Measurements from ENCODE around the gene KLK8. TPM values are rescaled to one million over a fixed set of nuclear protein-coding genes. Genes with fewer than 3 reads are reported as not detected.

Gene KLK8
- total RNA-seq, 2 donors from 2014 or later: not detected

DNA sequence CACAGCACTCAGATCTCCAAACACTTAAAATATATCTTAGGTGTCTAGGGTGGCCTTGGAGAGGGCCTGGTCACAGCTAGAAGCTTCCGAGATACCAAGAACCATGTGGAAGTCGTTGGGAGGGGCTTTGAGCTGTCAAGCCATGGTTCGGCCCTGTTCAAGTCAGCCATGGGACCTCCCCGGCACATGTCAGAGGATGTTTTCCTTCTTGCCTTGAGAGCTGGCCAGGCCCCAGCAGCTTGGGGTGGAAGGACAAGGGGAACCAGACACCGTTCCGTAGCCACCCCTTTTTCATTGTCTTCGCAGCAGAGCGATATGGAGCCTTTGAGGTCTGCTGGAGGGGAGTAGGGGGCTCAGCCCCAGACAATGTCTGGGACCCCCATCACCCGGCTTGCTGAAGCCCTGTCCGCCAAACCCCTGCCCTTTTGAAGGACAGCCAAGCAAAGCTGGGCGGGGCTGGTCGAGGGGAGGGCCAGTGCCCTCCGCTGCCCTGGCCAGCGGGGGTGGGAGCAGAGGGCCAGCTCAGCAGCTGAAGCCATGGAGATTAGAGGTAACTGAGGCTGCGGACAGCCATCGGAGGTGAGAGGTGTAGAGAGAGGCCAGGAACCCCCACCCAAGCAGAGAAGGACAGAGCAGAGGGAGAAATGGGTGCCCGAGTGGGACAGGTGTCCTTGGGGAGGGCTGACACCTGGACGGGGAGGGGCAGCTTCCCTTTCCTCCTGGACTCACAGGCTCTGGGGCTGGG is 24.6 kb upstream of the KLK8 start:
- peaks cover 0 to 3% of the 10 kb centered on the region in 2 donors for H3K4me1 Mint-ChIP-seq (ENCODE audit: low read depth in 2 of 2)
- peaks cover 25 to 29% of the 10 kb centered on the region in 2 donors for H3K27me3 Mint-ChIP-seq
- no peaks in the 10 kb centered on the region for H3K36me3 Mint-ChIP-seq
- H3K9me3 Mint-ChIP-seq: no peaks in the 10 kb centered on the region
- DNase-seq (ENCODE audit: low spot score): no peak
- peak in 1 of 2 donors; percentile 26 for ATAC-seq
- H3K4me3 Mint-ChIP-seq: no peak overlapping the region
- H3K27ac Mint-ChIP-seq: no peak overlapping the region

- DNase-seq (ENCODE audit: low spot score) (no peak), ATAC-seq (no peak)
- peaks cover 24% of the 10 kb centered on the region in 2 donors for H3K27me3 Mint-ChIP-seq
- H3K9me3 Mint-ChIP-seq: no peaks in the 10 kb centered on the region
- H3K4me3 Mint-ChIP-seq: no peak overlapping the region
- no peaks in the 10 kb centered on the region for H3K36me3 Mint-ChIP-seq
- H3K27ac Mint-ChIP-seq: no peak overlapping the region
- H3K4me1 Mint-ChIP-seq (ENCODE audit: low read depth in 2 of 2): peaks cover 0 to 3% of the 10 kb centered on the region in 2 donors
These were observed 24.0 kb upstream of the KLK8 start for GRCh38 chr19:51025401-51025800.

GRCh38 chr19:51024924-51025323 is 23.5 kb upstream of the KLK8 start:
- DNase-seq (ENCODE audit: low spot score): no peak
- ATAC-seq: no peak
- Mint-ChIP-seq H3K4me1 (ENCODE audit: low read depth in 2 of 2) (peaks cover 3 to 6% of the 10 kb centered on the region in 2 donors), H3K9me3 (no peaks in the 10 kb centered on the region), H3K27ac (no peak overlapping the region), H3K36me3 (no peaks in the 10 kb centered on the region), H3K4me3 (no peak overlapping the region), H3K27me3 (peaks cover 25 to 28% of the 10 kb centered on the region in 2 donors)

DNA sequence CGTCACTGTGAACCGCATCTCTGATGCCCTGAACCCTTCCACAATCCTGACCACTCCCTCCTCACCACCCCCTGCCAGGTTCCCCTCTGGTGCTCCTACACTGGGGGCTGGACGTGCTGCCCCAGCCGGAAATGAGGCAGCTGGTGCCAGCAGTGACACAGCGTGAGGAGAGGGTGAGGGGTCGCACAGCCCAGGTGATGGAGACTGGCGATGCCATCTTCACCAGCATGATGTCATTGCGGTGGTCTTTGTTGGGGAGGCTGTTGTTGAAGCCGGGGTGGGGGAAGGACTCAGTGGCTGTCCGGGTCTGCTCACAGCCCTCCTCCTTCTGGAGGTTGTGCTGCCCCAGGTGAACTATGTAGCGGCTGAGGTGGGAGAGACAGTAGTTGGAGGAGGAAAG is 22.5 kb upstream of the KLK8 start:
- Mint-ChIP-seq H3K27me3 (peaks cover 28 to 32% of the 10 kb centered on the region in 2 donors), H3K36me3 (no peaks in the 10 kb centered on the region), H3K4me1 (ENCODE audit: low read depth in 2 of 2) (peaks cover 6 to 8% of the 10 kb centered on the region in 2 donors), H3K4me3 (no peak overlapping the region), H3K9me3 (no peaks in the 10 kb centered on the region), H3K27ac (no peak overlapping the region)
- ATAC-seq (no peak), DNase-seq (ENCODE audit: low spot score) (no peak)

- DNase-seq (ENCODE audit: low spot score) (no peak), ATAC-seq (no peak)
- Mint-ChIP-seq H3K9me3 (no peaks in the 10 kb centered on the region), H3K36me3 (peaks cover 7% of the 10 kb centered on the region), H3K4me3 (no peak overlapping the region), H3K27ac (no peak overlapping the region), H3K27me3 (peaks cover 37 to 43% of the 10 kb centered on the region in 2 donors), H3K4me1 (ENCODE audit: low read depth in 2 of 2) (peaks cover 16 to 17% of the 10 kb centered on the region in 2 donors)
These were observed 21.1 kb upstream of the KLK8 start for GRCh38 chr19:51022526-51022925.

GRCh38 chr19:51020988-51021651 is 19.7 kb upstream of the KLK8 start:
- peaks cover 41% of the 10 kb centered on the region in 2 donors for H3K27me3 Mint-ChIP-seq
- H3K36me3 Mint-ChIP-seq: peaks cover 7% of the 10 kb centered on the region
- DNase-seq (ENCODE audit: low spot score): no peak
- H3K4me3 Mint-ChIP-seq: no peak overlapping the region
- H3K27ac Mint-ChIP-seq: no peak overlapping the region
- no peaks in the 10 kb centered on the region for H3K9me3 Mint-ChIP-seq
- ATAC-seq: no peak
- H3K4me1 Mint-ChIP-seq (ENCODE audit: low read depth in 2 of 2): peaks cover 23 to 24% of the 10 kb centered on the region in 2 donors

DNA sequence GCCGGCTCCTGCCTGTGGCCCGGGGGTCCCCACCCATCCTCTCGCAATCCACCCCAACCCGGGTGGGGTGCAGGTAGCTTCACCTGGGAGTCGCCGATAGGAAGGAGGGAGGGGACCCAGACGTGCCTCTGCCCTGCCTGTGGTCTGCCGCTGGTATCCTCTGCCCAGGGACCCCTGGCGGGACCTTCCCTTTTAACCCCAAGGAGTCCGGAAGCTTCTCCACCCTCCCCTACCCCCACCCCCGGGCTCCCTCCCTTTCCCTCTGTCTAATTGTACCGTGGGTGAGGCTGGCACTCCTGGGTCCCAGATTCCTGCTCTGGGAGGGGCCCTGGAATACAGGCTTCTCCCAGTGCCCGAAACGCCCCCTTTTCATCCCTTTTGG is 18.1 kb upstream of the KLK8 start, which contains the start of gene KLK10:
Gene KLK10 (minus strand): TSS at position 166 of the 382 bp plus-strand sequence. CDS start 579 bp downstream, outside the sequence.
- Mint-ChIP-seq H3K4me3 (peak within 1 kb of the TSS; percentile 65), H3K9me3 (no peaks in the 10 kb centered on the region), H3K4me1 (ENCODE audit: low read depth in 2 of 2) (peaks cover 24 to 26% of the 10 kb centered on the region in 2 donors), H3K27me3 (peaks cover 49 to 54% of the 10 kb centered on the region in 2 donors), H3K36me3 (peaks cover 7% of the 10 kb centered on the region), H3K27ac (no peak within 1 kb of the TSS)
- DNase-seq (ENCODE audit: low spot score) (no peak), ATAC-seq (no peak)

DNA sequence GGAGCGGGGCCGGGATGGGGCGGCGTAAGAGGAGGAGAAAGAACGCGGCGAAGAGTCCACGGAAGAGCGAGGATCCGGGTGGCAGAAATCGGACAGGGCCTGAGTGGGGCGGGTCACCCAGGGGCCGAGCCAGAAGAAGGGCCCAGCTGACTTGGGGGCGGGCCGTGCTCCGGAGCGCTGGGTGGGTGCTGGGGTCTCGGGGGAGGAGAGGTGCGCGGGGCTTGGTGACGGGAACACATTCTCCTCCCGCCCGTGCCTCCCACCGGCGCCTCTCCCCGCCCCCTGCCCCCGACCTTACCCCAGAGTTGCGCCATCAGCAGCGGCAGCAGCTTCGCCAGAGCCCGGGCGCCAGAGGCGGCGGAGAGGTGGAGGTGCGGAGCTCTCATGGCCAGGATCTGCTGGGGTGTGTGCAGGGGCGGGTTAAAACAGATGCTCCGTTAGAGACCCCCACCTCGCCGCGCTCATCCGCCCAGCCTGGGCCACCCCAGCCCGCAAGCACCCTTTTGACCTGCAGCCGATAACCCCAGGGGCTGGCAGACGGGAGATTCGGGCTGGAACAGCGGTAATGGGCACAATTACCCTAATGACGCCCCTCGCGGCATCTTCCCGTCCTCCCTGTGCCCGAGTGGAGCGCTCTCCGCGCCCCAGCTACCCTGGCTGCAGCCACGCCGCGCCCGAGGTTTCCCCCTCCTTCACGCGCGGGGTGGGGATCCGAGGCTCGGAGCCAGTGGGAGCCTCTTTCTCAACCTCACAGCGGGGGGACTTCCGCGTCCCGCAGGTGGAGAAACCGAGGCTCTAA is 17.5 kb upstream of the KLK8 start:
- peak overlapping the region; percentile 65 for H3K4me3 Mint-ChIP-seq
- no peaks in the 10 kb centered on the region for H3K9me3 Mint-ChIP-seq
- peaks cover 24 to 26% of the 10 kb centered on the region in 2 donors for H3K4me1 Mint-ChIP-seq (ENCODE audit: low read depth in 2 of 2)
- H3K36me3 Mint-ChIP-seq: peaks cover 7% of the 10 kb centered on the region
- H3K27me3 Mint-ChIP-seq: peaks cover 53 to 60% of the 10 kb centered on the region in 2 donors
- H3K27ac Mint-ChIP-seq: no peak overlapping the region
- DNase-seq (ENCODE audit: low spot score) (no peak), ATAC-seq (no peak)

GRCh38 chr19:51016798-51017683 is 15.6 kb upstream of the KLK8 start:
- no peak for DNase-seq (ENCODE audit: low spot score)
- no peaks in the 10 kb centered on the region for H3K9me3 Mint-ChIP-seq
- H3K27me3 Mint-ChIP-seq: peaks cover 45 to 55% of the 10 kb centered on the region in 2 donors
- H3K4me1 Mint-ChIP-seq (ENCODE audit: low read depth in 2 of 2): peaks cover 24 to 26% of the 10 kb centered on the region in 2 donors
- no peak overlapping the region for H3K27ac Mint-ChIP-seq
- peak overlapping the region; percentile 65 for H3K4me3 Mint-ChIP-seq
- ATAC-seq: peak; percentile 55 to 61
- peaks cover 7% of the 10 kb centered on the region for H3K36me3 Mint-ChIP-seq

DNA sequence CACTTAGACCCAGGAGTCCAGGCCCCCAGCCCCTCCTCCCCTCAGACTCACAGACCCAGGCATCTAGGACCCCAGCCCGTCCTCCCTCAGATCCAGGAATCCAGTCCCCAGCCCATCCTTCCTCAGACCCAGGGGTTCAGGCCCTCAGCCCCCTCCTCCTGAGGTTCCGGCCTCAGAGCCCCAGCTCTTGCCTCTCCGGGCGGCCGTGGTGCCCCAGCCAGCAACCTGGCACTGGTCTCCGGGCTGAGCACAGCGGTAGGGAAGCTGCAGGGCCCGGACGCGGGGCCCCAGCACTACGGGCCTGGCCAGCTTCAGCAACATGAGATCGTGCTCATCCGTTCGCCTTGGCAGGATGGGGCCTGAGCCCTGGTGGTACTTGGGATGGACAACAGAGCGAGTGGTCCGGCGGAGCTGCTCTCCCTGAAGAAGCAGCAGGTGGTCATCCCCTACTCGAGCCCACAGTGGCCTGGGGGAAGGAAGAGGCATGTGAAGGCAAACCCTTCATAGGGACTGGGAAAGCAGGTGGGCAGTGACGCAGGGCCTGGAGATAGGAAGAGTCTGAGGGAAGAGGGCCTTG is 14.4 kb upstream of the KLK8 start:
- DNase-seq (ENCODE audit: low spot score) (no peak), ATAC-seq (no peak)
- H3K27me3 Mint-ChIP-seq: peaks cover 46 to 58% of the 10 kb centered on the region in 2 donors
- no peaks in the 10 kb centered on the region for H3K9me3 Mint-ChIP-seq
- H3K4me3 Mint-ChIP-seq: no peak overlapping the region
- no peak overlapping the region for H3K27ac Mint-ChIP-seq
- peaks cover 24 to 26% of the 10 kb centered on the region in 2 donors for H3K4me1 Mint-ChIP-seq (ENCODE audit: low read depth in 2 of 2)
- peaks cover 7% of the 10 kb centered on the region for H3K36me3 Mint-ChIP-seq

DNA sequence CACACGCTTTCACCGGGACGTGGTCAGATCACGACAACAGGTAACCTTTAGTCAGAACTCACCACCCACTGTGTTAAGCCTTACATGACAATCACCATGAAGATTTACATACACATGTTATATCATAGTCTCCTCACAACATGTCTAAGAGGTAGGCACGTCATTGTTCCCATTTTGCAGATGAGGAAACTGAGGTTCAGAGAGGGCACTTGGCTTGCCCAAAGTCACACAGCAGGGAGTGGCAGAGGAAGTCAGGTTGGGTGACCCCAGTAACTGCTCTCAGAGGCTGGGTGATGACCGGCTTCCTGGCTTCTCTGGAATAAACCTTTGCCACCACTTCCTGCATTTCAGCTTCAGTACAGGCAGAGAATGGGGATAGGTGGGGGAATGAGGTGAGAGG is 12.8 kb upstream of the KLK8 start:
- ATAC-seq: no peak
- Mint-ChIP-seq H3K27ac (no peak overlapping the region), H3K27me3 (peaks cover 50 to 54% of the 10 kb centered on the region in 2 donors), H3K9me3 (no peaks in the 10 kb centered on the region), H3K36me3 (peaks cover 7% of the 10 kb centered on the region), H3K4me3 (no peak overlapping the region), H3K4me1 (ENCODE audit: low read depth in 2 of 2) (peaks cover 18 to 21% of the 10 kb centered on the region in 2 donors)
- no peak for DNase-seq (ENCODE audit: low spot score)

DNA sequence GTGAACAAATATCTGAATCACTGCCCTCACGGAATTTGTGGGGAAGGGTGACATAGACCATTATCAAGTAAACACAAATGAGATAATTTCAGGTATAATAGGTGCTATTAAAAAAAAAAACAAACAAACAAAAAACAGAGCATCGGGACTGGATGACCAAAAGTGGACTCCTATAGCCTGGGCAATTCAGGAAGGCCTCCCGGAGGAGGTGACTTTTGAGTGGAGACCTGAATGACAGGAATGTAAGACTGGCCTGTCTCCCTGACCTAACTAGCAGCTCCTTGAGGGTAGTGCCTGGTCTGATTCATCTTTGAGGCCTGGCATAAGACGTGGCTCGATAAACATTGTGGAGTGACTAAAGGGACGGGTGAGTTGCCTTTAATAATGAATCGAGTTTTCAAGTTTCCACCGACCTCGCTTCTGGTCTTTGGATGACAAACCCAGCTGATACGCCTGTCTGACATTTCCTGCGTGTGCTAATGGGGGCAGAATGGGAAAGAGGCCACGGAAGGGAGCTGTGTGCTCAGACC is 11.3 kb upstream of the KLK8 start:
- H3K27me3 Mint-ChIP-seq: peaks cover 43 to 46% of the 10 kb centered on the region in 2 donors
- ATAC-seq (no peak), DNase-seq (ENCODE audit: low spot score) (no peak)
- H3K36me3 Mint-ChIP-seq: no peaks in the 10 kb centered on the region
- H3K4me3 Mint-ChIP-seq: no peak overlapping the region
- H3K9me3 Mint-ChIP-seq: no peaks in the 10 kb centered on the region
- peaks cover 9 to 13% of the 10 kb centered on the region in 2 donors for H3K4me1 Mint-ChIP-seq (ENCODE audit: low read depth in 2 of 2)
- no peak overlapping the region for H3K27ac Mint-ChIP-seq

Measured in natural killer cell treated with Interleukin-12 subunit alpha and Interleukin-12 subunit beta and Interleukin-15 and Interleukin-18, amount 100 ng/mL, for 72 hours (primary cell).